Activated CD8-positive, alpha-beta memory T cell treated with anti-CD3 and anti-CD28 coated beads for 48 hours (primary cell): Measurements from ENCODE around the gene ASTN1.

Experiments used
- DNase-seq, 3 experiments: peaks; one replicate each; pipeline ENCODE4 v3.0.0-alpha.2; 2020; ENCODE audit warnings: low read depth in 2 of 3, low spot score in 2 of 3

The ASTN1 gene

DNA sequence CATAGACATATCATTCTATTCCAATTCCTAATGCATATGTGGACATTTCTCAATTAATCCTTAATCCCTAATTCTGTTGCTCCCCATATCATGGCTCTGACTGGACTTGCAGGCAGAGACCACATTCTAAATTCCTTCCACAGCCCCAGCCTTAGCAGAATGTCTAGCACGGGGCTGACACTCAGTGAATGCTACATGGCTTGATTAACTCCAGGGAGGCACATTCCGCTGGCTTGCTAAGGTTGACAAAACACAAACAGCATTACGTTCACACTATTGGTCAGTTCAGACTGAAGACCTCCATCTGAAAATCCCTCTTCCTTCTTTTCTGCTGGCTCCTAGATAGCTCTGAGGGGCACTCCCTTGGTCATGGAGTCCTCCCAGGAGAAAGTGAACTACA is 119.4 kb downstream of the ASTN1 start:
- no peak for DNase-seq

DNA sequence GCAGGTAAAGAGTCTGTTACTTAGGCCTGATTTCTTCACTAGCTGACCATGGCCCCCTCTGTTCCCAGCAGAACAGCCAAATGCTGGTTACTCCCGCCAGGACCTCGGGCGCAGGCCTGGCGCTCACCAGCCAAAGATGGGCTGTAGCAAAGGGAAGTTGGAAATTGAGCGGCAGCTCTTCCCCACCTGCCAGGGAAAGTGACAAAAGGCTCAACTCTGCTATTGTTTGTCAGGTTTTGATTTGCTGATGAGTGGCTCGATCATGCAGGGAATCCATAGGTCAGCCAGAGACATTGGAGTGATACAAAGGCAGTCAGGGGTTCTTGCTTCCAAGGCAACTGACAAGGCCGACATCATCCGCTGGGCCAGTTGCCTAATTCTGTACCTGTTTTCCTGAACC is 120.1 kb downstream of the ASTN1 start:
- no peak for DNase-seq

DNA sequence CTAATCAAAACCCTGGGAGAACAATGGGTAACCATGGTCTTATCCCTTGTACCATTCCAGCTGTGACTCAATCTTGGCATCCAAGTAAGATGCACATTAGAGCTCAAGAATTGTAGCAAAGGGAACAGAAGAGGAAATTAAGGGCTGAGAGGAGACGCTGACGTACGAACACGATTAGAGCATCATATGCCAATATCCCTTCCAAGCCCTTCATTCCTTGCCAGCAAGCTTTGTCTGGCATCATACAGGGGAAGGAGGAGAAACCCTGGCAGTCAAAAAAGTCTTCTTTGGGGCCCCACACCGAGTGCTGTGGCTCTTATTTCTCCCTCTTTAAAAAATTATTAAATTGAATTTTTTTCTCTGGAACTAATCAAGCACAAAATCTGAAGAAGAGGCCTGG is 120.9 kb downstream of the ASTN1 start:
- DNase-seq = no peak

DNA sequence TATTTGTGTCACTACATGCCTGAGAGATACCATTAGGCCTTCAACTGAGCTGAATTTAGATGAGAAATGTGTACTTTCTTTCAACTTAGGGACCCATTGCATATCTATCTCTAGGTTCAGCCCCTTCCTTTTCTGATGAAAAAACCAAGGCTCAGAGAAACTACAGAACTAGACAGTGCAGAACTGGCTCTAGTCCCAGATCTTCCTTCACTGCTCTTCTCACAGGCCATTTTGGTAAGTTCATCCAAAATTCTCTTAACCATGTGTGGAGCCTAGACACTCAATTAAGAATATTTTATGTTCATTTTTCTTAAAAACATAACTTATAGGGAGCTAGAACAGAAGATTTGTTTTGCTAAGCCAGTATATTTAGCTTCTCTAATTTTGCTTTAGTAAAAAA is 128.9 kb downstream of the ASTN1 start:
- no peak for DNase-seq

DNA sequence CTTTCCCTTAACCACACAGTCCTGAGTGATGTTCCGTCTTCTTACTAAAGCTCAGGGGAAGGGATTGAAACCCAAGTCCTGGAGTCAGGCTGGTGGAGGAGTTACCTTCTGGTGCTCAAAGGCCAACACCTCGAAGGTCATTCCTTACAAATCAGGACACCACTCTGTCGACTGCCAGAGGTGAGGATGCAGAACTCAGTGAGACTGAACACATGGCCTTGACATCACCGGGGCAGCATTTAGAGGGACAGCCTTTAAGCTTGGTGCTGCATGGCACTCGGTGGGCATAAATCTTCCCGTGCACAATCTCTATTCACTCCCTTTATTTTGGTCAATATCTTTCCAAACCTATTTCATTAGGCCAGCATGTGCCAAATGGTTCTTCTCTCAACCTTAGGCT is 130.9 kb downstream of the ASTN1 start:
- no peak for DNase-seq

DNA sequence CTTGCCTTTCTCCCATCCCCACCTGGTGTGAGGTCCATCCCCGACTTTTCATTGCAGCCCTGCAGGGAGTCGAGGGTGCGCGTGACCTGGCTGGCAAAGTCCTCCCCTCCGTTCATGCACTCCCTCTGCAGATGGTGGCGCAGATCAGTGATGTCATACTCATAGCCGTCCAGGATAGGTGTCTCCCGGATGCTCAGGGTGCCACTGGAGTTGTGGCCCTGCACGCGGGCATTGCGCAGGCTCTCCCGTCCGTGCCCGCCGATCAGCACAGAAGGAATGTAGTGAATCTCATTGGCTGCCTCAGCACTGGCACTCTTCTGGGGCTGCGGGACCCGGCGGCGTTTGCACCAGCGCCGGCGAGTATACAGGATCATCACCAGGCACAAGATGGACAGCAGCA is 132.1 kb downstream of the ASTN1 start:
- no peak for DNase-seq

DNA sequence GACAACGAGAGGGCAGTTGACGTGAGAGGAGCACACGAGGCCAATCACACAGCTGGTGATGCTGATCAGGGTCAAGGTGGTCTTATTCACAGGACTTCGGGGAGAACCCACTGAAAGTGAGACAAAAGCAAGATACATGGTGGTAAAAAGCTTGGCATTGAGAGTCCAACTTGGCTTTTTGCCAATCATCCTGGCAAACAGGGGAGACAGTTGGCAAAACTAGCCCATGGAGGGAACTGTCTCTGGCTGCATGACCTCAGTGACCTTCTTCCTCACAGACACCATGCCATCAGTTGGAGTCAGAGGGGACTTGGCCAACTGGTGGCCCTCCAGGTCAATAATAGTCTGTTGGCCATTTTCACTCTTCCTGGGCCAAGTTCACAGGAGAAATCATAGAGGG is 139.9 kb downstream of the ASTN1 start:
- DNase-seq = no peak

DNA sequence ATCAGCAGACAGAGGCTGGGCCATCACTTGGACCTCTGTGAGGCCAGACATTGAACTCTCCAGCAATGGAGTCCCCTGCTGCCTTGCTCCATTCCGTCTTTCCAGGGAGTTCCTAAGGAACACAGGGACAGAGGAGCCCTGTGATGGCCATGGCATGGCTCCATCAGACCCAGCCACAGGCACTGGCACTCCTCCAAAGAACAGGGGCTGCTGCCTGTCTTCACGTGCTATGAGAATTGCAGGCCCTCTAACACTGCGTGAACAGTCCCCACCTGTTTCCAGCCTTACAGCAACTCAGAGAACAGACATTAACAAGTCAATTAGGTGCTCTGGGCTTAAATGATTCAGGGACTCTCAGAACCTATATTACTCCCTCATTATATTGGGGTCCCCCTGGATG is 140.8 kb downstream of the ASTN1 start:
- DNase-seq = no peak

DNA sequence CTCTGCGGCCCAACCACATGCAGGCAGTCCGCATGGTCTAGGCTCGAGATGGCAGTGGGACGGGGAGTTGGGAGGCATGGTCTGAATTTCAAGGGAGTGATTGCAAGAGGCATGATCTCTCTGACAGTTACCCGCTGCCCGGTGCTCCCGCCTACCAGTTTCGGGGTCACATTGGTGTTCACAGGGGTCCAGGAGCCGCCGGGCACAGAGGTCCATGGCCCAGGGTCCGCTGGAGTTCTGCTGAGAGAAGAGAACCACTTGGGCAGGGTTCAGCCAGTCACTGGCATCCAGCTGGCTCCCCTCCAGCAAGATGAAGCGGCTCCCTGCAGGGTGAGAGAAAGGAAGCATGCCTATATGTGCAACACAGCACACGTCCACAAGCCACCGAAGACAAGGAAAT is 141.3 kb downstream of the ASTN1 start:
- no peak for DNase-seq

GRCh38 chr1:177021687-177022086 is 142.8 kb downstream of the ASTN1 start:
- no peak for DNase-seq

DNA sequence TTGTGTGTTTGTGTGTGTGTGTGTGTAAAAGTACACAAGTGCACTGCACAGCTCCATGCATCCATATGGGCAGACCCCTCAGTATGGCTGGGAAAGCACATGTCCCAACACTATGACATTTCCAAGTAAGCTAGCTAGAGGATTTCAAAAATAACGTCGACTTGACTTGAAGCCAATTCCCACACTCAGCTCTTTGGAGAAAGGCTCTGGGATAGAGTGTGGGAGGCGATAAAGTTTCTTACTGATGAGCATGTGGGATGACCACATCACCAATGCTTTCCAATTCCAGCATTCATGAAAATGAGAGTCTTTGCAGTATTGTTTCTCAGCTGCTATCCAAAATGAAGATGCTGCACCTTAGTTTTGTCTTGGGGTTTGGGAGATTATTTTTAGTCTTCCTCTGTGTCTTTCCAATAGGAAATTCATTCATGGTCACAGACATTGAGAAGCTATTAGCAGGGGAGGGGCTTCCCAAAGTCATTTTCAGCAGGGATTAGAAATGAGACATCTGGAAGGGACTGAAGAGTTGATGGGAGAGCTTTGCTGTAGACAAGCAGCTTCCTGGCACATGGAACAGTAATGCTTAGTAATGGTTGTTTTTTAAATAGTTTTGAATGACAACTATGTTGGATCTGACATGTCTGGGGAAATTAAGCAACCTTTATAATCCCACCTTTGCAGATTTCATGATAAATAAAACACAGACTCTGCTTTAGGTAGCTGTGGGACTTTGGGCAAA is 143.5 kb downstream of the ASTN1 start:
- no peak for DNase-seq

GRCh38 chr1:177017287-177017852 is 147.1 kb downstream of the ASTN1 start:
- no peak for DNase-seq

DNA sequence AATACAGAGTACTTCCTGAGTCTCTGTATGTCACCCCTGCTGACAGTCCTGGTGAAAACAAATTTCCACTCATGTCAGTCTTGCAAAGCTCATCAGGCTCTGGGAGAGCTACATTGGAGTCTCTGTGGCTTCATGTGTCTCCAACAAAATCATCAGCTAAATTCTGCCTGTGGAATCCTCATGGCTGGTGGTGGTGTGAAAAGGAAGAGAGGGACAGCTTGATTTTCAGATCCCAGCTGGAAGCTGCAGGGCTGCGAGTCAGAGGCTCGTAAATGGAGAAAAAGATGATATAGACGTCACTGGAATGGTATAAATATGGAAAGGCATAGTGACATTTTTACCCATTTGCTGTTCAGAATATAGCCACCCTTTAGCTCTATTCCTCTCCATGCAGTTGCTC is 150.2 kb downstream of the ASTN1 start:
- DNase-seq = no peak

- no peak for DNase-seq
Measured at GRCh38 chr1:177012342-177012925, 152.1 kb downstream of the ASTN1 start.

DNA sequence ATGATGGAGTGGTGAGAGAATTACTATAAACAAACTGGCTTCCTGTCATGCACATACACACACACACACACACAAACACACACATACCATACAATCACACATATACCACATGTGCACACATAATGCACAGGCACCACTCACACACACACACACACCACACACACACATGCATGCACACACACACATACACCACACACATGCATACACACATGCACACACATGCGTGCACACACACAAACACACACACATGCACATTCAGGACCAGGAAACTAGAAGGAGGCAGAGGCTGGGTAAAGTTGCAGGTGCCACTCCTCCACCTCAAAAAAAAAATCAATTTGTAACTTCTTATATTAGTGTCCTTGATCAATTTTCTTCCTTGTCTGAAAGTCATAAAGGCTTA is 153.0 kb downstream of the ASTN1 start:
- DNase-seq = no peak

- DNase-seq = no peak
Measured at GRCh38 chr1:177010211-177010825, 154.2 kb downstream of the ASTN1 start.

GRCh38 chr1:177008653-177009052 is 155.9 kb downstream of the ASTN1 start:
- no peak for DNase-seq

DNA sequence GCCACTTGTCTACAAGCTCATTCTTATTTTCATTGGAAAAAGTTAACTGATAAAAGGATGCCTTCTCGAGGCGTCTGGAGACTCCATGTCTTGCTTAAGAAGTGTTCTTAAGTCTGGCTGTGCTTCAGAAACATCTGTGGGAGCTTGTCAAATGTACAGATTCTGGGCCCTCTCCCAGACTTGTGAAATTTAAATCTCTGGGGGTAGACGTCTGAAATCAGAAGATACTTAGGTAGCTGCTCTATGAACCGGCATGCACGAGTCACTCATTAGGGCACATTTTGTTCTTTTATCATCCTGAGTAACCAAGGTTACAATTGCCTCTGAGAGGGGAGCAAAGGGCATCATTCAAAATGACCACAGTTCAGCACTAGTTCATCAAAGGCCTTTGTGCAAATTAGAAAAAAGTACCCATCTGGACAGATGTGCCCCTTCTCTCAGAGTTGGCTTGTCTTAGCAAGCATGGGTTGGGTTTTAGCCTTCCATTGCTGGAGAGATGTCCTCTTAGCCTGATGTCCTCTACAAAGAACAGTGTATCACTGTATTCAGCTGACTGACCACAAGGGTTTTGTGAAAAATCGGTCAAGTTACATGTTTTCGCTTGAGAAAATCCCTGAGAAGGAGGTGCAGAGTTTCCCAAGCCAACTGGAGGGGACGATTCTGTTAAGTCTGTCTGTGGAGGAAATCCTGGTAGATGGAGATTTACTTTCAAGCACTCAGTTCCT is 156.9 kb downstream of the ASTN1 start:
- DNase-seq = no peak

DNA sequence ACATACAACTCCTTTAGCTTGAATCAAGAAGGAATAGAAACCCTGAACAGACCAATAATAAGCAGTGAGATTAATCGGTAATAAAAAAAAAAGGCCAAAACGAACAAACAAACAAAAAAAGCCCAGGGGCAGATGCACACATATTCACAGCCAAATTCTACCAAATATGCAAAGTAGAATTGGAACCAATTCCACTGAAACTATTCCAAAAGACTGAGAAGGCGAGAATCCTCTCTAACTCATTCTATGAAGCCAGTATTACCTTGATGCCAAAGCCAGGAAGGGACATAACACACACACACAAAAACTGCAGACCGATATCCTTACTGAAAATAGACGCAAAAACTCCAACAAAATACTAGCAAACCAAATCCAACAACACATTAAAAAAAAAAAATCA is 161.6 kb downstream of the ASTN1 start:
- DNase-seq = no peak

- DNase-seq = no peak
Measured at GRCh38 chr1:177001556-177001955, 163.0 kb downstream of the ASTN1 start.

- DNase-seq = no peak
Measured at GRCh38 chr1:176998183-176998795, 166.2 kb downstream of the ASTN1 start.
